Transverse colon (tissue), 3 donors: ENCODE measurements around the gene NAGS.

Experiments
- CTCF ChIP-seq, 5 experiments: fragments of 200-600 bp in 3 of 5; fragments of 450-650 bp in 2 of 5; sonication (generic) in 3 of 5; IDR thresholded peaks; 1 replicate in 2 of 5; 2 replicates in 3 of 5; pipeline ENCODE4 v1.5.1; 2016 to 2017; ENCODE audit warnings: antibody characterized with exemption in 5 of 5, inconsistent platforms in 3 of 5, mild to moderate bottlenecking in 2 of 5, moderate library complexity in 1 of 5
- POLR2A ChIP-seq: fragments of 450-650 bp; IDR thresholded peaks from one replicate; pipeline ENCODE4 v1.6.1; 2016; ENCODE audit warnings: antibody characterized with exemption, mild to moderate bottlenecking, moderate library complexity

GRCh38 chr17:43978078-43978477 is 26.3 kb upstream of the NAGS start:
- no peak for TF ChIP-seq CTCF (IDR thresholded peaks at IDR 0.05)
- no peak for TF ChIP-seq POLR2A
